ENCODE results near the gene SEMA5A.

DNA sequence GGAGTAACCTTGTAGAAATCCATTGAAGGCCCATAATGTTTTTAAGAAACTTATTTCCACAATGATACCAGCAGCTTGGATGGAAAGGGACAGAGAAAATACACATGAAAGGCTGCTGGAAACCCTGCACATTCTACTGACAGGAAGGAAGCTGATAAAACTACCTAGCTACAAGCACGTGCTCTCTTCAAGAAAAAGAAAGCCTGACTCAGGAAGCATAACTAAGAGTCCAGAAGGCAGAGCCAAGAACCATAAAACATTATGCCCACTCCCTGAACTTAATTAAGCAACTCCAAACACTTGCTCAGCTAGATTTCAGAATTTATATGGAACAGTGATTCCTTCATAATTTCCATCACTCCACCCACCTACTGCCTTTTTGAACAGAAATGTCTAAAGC lies 430.8 kb downstream of the SEMA5A start:
- TF ChIP-seq, protein P1, sequence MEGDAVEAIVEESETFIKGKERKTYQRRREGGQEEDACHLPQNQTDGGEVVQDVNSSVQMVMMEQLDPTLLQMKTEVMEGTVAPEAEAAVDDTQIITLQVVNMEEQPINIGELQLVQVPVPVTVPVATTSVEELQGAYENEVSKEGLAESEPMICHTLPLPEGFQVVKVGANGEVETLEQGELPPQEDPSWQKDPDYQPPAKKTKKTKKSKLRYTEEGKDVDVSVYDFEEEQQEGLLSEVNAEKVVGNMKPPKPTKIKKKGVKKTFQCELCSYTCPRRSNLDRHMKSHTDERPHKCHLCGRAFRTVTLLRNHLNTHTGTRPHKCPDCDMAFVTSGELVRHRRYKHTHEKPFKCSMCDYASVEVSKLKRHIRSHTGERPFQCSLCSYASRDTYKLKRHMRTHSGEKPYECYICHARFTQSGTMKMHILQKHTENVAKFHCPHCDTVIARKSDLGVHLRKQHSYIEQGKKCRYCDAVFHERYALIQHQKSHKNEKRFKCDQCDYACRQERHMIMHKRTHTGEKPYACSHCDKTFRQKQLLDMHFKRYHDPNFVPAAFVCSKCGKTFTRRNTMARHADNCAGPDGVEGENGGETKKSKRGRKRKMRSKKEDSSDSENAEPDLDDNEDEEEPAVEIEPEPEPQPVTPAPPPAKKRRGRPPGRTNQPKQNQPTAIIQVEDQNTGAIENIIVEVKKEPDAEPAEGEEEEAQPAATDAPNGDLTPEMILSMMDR (IDR thresholded peaks at IDR 0.05; ENCODE audit: low read length) = no peak
- no peak for TF ChIP-seq EZH2 (optimal IDR thresholded peaks at IDR 0.05; ENCODE audit: low read depth, low read length)

All from MM.1S (cell line).